Effector memory CD4-positive, alpha-beta T cell (primary cell): ENCODE measurements around the gene DHRS13.

ENCODE experiments used
- DNase-seq, 3 donors: peaks; one replicate each; pipeline ENCODE4 v3.0.0-alpha.2; 2020
- H3K27ac ChIP-seq: 2 replicates; pipeline ENCODE4 v1.7.0; 2013; ENCODE audit warnings: mild to moderate bottlenecking, low read length, moderate library complexity; ENCODE audit not compliant: insufficient read depth, poor library complexity, severe bottlenecking
- H3K27me3 ChIP-seq: replicated peaks from 2 replicates; pipeline ENCODE4 v1.7.0; 2013; ENCODE audit warnings: mild to moderate bottlenecking, low read length; ENCODE audit not compliant: insufficient read depth, control insufficient read depth, poor library complexity, severe bottlenecking
- H3K36me3 ChIP-seq: 2 replicates; pipeline ENCODE4 v1.7.0; 2013; ENCODE audit warnings: mild to moderate bottlenecking, low read length, moderate library complexity; ENCODE audit not compliant: control insufficient read depth, insufficient read depth
- H3K4me1 ChIP-seq: 2 replicates; pipeline ENCODE4 v1.7.0; 2013; ENCODE audit warnings: low read length, mild to moderate bottlenecking; ENCODE audit not compliant: control insufficient read depth, insufficient read depth, poor library complexity, severe bottlenecking
- H3K4me3 ChIP-seq: 2 replicates; pipeline ENCODE4 v1.7.0; 2013; ENCODE audit warnings: low read length, low read depth, mild to moderate bottlenecking; ENCODE audit not compliant: insufficient read depth, poor library complexity, severe bottlenecking
- H3K9me3 ChIP-seq: 2 replicates; pipeline ENCODE4 v1.7.0; 2013; ENCODE audit warnings: mild to moderate bottlenecking, low read length, moderate library complexity; ENCODE audit not compliant: control insufficient read depth
- total RNA-seq, 3 donors: gene quantifications; one replicate each; lab custom pipeline; 2026; lab: John Stamatoyannopoulos, UW

DHRS13 gene
- total RNA-seq, result 15.9 to 19.7 (median 18.2) reads per million in 3 donors

DNA sequence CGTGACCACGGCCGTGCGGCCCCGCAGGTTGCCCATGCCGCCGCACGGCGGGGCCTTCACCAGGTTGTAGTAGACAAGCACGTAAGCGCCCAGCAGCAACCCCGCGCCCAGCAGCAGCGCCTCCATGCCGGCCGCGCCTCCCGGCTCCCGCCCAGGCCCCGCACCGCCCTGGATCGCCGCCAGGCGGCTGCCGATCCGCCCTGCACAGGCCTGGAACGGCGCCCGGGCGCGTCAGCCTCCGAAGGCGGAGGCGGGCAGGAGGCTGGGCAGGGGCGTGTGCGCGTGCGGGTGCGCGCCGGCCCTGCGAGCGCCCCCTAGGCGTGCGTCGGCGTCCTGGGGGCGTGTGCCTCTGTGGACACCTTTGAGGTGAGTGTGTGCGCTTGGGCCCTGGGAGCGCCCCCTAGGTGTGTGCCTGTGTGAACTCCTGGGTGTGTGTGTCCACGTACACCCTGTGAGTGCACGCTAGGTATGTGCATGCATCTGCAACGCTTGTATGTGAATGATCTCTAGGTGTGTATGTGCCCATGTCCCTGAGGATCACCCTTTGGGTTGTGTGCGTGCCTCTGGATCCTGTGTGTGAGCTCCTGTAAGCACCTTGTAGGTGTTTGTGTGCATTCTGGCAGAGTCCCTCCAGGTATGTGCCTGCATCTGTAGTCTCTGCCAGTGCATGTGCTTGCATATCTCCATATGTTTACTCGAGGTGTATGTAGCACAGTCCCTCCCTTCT lies at the start of gene DHRS13:
Gene DHRS13, minus strand, starts transcription at position 261 of the 727 bp plus-strand sequence. Its CDS starts 135 bp downstream, at position 126.
- DNase-seq, result peak; percentile 88 to 92 (median 90)
- peak within 1 kb of the TSS; percentile 78 for H3K27ac ChIP-seq
- H3K36me3 ChIP-seq, result peaks cover 23% of the 10 kb centered on the region
- no peaks in the 10 kb centered on the region for H3K27me3 ChIP-seq
- no peaks in the 10 kb centered on the region for H3K9me3 ChIP-seq
- H3K4me1 ChIP-seq, result peaks cover 24% of the 10 kb centered on the region
- H3K4me3 ChIP-seq, result peak within 1 kb of the TSS; percentile 71

DNA sequence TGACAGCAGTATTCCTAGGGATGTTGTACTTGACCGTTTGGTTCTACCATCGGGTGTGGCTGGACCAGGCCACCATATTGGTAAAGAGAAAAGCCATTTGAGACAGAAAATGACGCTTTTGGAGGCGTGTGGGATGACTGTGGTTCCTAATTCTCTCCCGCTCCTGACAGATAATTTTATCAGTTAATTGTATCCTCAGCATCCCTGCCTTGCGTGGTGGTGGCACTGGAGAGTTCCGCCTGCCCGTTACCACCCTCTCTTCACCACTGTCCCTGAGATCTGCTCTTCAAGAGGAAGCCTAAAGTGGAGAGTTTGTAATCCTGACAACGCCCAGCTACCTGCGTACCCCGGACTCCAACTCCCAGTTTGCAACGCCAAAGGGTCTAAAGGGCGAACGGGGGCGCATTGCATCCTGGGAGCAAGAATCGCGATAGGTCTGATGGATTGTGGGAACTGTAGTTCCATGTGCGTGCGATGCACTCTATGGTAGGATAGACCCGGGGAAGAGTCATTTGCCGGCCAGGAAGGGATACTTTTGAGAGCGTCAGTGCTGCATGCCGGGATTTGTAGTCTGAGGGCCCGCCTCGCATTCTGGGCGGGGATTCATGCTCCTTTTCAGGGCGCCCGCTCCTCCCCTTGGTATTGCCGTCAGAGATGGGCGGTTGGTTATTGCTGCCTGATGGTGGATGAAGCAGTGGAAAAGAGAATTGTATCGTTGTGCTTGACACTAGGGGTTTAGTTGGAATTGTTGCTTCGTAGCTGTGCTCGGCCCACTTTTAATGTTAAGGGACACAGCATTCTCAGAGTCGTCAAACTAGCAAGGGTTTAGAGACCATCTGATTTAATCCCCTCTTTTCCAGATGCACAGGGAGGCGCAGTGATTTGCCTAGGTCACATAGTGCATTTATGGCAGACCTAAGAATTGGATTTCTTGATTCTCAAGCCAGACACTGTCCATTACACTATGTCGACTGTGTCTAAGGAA lies 49.4 kb upstream of the DHRS13 start:
- Histone ChIP-seq H3K27ac (peak overlapping the region; percentile 90), H3K4me3 (peak overlapping the region; percentile 57), H3K9me3 (no peaks in the 10 kb centered on the region), H3K4me1 (peaks cover 14% of the 10 kb centered on the region), H3K27me3 (no peaks in the 10 kb centered on the region), H3K36me3 (no peaks in the 10 kb centered on the region)
- DNase-seq, result peak; percentile 92 to 97 (median 95)

GRCh38 chr17:28951428-28951990 lies 48.6 kb upstream of the DHRS13 start, which contains the start of gene PHF12:
TSS of gene PHF12 (minus strand) at chr17:28951518. CDS start at chr17:28950960, 558 bp downstream.
- Histone ChIP-seq H3K4me1 (peaks cover 18% of the 10 kb centered on the region), H3K4me3 (peak within 1 kb of the TSS; percentile 94), H3K36me3 (no peaks in the 10 kb centered on the region), H3K27me3 (no peaks in the 10 kb centered on the region), H3K27ac (peak within 1 kb of the TSS; percentile 90), H3K9me3 (no peaks in the 10 kb centered on the region)
- DNase-seq, result peak; percentile 100

GRCh38 chr17:28950752-28951427 lies 48.0 kb upstream of the DHRS13 start:
- Histone ChIP-seq H3K27ac (peak overlapping the region; percentile 86), H3K4me3 (peak overlapping the region; percentile 94), H3K27me3 (no peaks in the 10 kb centered on the region), H3K9me3 (no peaks in the 10 kb centered on the region), H3K4me1 (peaks cover 24% of the 10 kb centered on the region), H3K36me3 (no peaks in the 10 kb centered on the region)
- DNase-seq, result no peak

GRCh38 chr17:28950017-28950751 lies 47.3 kb upstream of the DHRS13 start:
- DNase-seq, result peak; percentile 26 to 42 (median 34)

GRCh38 chr17:28949185-28950016 lies 46.5 kb upstream of the DHRS13 start:
- DNase-seq, result peak in 2 of 3 donors; percentile 23 to 27
- Histone ChIP-seq H3K4me3 (peak overlapping the region; percentile 94), H3K27ac (peak overlapping the region; percentile 86), H3K36me3 (no peaks in the 10 kb centered on the region), H3K9me3 (no peaks in the 10 kb centered on the region), H3K4me1 (peaks cover 27% of the 10 kb centered on the region), H3K27me3 (no peaks in the 10 kb centered on the region)

More at GRCh38 chr17:28950017-28950751, 47.3 kb upstream of the DHRS13 start:
- H3K9me3 ChIP-seq, result no peaks in the 10 kb centered on the region
- no peaks in the 10 kb centered on the region for H3K36me3 ChIP-seq
- peaks cover 27% of the 10 kb centered on the region for H3K4me1 ChIP-seq
- peak overlapping the region; percentile 86 for H3K27ac ChIP-seq
- peak overlapping the region; percentile 94 for H3K4me3 ChIP-seq
- H3K27me3 ChIP-seq, result no peaks in the 10 kb centered on the region

DNA sequence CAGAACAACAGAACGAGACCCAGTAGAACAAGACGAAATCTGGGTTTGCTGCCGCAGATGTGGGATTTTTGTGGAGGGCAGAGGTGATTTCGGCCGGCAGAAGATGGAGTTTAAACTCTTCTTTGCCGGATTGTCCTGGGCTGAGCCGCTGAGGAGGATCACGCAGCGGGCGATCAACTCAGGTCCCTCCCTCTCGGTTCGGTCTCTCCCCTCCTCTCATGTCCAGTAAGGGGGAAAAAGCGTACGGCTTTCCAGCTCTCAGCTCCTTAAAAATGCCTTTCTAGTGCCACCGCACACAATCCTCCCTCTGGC lies 46.0 kb upstream of the DHRS13 start:
- Histone ChIP-seq H3K9me3 (no peaks in the 10 kb centered on the region), H3K27ac (peak overlapping the region; percentile 86), H3K4me1 (peaks cover 27% of the 10 kb centered on the region), H3K36me3 (no peaks in the 10 kb centered on the region), H3K4me3 (peak overlapping the region; percentile 94), H3K27me3 (no peaks in the 10 kb centered on the region)
- no peak for DNase-seq

DNA sequence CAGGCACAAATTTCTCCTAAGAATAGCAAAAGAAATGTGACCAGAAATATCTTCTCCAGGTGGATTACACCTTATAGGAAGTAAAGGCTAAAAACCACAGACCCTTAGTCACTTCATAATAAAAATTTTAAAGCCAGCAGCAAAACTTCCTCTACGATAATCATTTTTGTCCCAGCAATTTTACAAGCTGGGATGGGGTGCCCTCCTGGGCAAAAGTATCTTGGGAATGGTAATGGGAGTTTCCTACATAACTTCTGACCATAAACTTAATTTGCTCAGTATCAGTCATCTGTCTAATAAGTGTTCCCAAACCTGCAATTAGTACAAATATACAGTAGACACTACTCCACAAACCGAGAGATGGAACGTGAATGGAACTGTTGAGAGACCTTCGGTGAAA lies 45.5 kb upstream of the DHRS13 start:
- H3K4me1 ChIP-seq, result peaks cover 27% of the 10 kb centered on the region
- H3K9me3 ChIP-seq, result no peaks in the 10 kb centered on the region
- peaks cover 2% of the 10 kb centered on the region for H3K36me3 ChIP-seq
- no peak for DNase-seq
- no peaks in the 10 kb centered on the region for H3K27me3 ChIP-seq
- H3K27ac ChIP-seq, result peak overlapping the region; percentile 86
- peak overlapping the region; percentile 94 for H3K4me3 ChIP-seq
